Endodermal cell (in vitro differentiated cells): Measurements from ENCODE around the gene IPO11. TPM values are rescaled to one million over a fixed set of nuclear protein-coding genes. Genes with fewer than 3 reads are reported as not detected.
"Not testable (repeated sequence)": the region's sequence is repeated elsewhere in the genome, so short reads cannot be mapped to it uniquely, and the experiment has no call there.

Experiments
- DNase-seq: peaks from one replicate; pipeline ENCODE4 v3.0.0-alpha.2; 2017
- H3K27ac ChIP-seq: 2 replicates; pipeline ENCODE4 v1.5.1; 2013; ENCODE audit warnings: mild to moderate bottlenecking, low read depth, low read length, moderate library complexity
- H3K27me3 ChIP-seq: 2 replicates; pipeline ENCODE4 v1.6.1; 2013; ENCODE audit warnings: mild to moderate bottlenecking, low read length, moderate library complexity; ENCODE audit not compliant: insufficient read depth, control insufficient read depth, poor library complexity, severe bottlenecking
- H3K36me3 ChIP-seq: 2 replicates; pipeline ENCODE4 v1.7.0; 2013; ENCODE audit warnings: mild to moderate bottlenecking, low read length, moderate library complexity; ENCODE audit not compliant: control insufficient read depth, insufficient read depth
- H3K4me1 ChIP-seq: one replicate; pipeline ENCODE4 v1.7.0; 2013; ENCODE audit warnings: low read length; ENCODE audit not compliant: control insufficient read depth, insufficient read depth
- H3K4me3 ChIP-seq: 2 replicates; pipeline ENCODE4 v1.5.1; 2013; ENCODE audit warnings: mild to moderate bottlenecking, low read length, moderate library complexity
- H3K9ac ChIP-seq: 2 replicates; pipeline ENCODE4 v1.6.1; 2013; ENCODE audit warnings: mild to moderate bottlenecking, low read length, moderate library complexity; ENCODE audit not compliant: poor library complexity, severe bottlenecking; ENCODE audit errors: extremely low read depth
- H3K9me3 ChIP-seq: 2 replicates; pipeline ENCODE4 v1.6.1; 2013; ENCODE audit warnings: mild to moderate bottlenecking, low read length, moderate library complexity; ENCODE audit not compliant: control insufficient read depth
- H3K27ac Mint-ChIP-seq: 2 replicates; pipeline ENCODE4 v1.8.0; 2020; ENCODE audit warnings: mixed read lengths
- H3K27me3 Mint-ChIP-seq: 2 replicates; pipeline ENCODE4 v1.8.0; 2021; ENCODE audit warnings: mild to moderate bottlenecking, mixed read lengths; ENCODE audit not compliant: insufficient read depth
- H3K36me3 Mint-ChIP-seq: 2 replicates; pipeline ENCODE4 v1.8.0; 2020; ENCODE audit warnings: low read depth, mixed read lengths
- H3K4me1 Mint-ChIP-seq: 2 replicates; pipeline ENCODE4 v1.8.0; 2020; ENCODE audit warnings: mixed read lengths
- H3K4me3 Mint-ChIP-seq: 2 replicates; pipeline ENCODE4 v1.8.0; 2020; ENCODE audit warnings: mild to moderate bottlenecking, moderate library complexity, mixed read lengths
- H3K9me3 Mint-ChIP-seq: 2 replicates; pipeline ENCODE4 v1.8.0; 2020; ENCODE audit warnings: mild to moderate bottlenecking, mixed read lengths
- CTCF ChIP-seq: fragments of 200-600 bp; sonication (generic); conservative IDR thresholded peaks from 2 replicates; pipeline ENCODE4 v1.5.0; 2021; ENCODE audit warnings: antibody characterized with exemption, mild to moderate bottlenecking
- WGBS, 2 experiments: methylation state at CpG; one replicate each; pipeline versions ENCODE4 v1.1.5 to v1.1.7; 2013; ENCODE audit warnings: missing lambda C conversion rate in 2 of 2, mixed read lengths in 1 of 2; ENCODE audit not compliant: insufficient coverage in 1 of 2, insufficient read length in 1 of 2; 5-methylcytosine and 5-hydroxymethylcytosine counted together
- total RNA-seq, 2 donors: library from RNA; stranded (reverse); fragmentation: NEBNext Ultra II Directional in 1 of 2; extraction: Animal tissue kit (Norgen Biotek cat#: 25700) in 1 of 2; gene quantifications; 2 replicates in 1 of 2; 3 replicates in 1 of 2; pipeline ENCODE4 v1.2.1, GENCODE V29; 2021

IPO11 gene
- total RNA-seq, 2 donors from 2014 or later, result 51.6 to 55.8 TPM

GRCh38 chr5:62514510-62515119 lies 102.1 kb downstream of the IPO11 start:
- Mint-ChIP-seq H3K9me3 (peaks cover 3% of the 10 kb centered on the region), H3K36me3 (peaks cover 32% of the 10 kb centered on the region), H3K4me3 (no peak overlapping the region), H3K4me1 (no peaks in the 10 kb centered on the region), H3K27me3 (no peaks in the 10 kb centered on the region), H3K27ac (no peak overlapping the region)
- 86 to 100% methylated on average over 1 of the region's 6 CpGs for WGBS, 2 experiments
- Histone ChIP-seq H3K9me3 (no peaks in the 10 kb centered on the region), H3K27me3 (no peaks in the 10 kb centered on the region), H3K9ac (no peak overlapping the region), H3K4me1 (no peaks in the 10 kb centered on the region), H3K36me3 (peaks cover 28% of the 10 kb centered on the region), H3K27ac (no peak overlapping the region), H3K4me3 (no peak overlapping the region)
- TF ChIP-seq CTCF, result no peak
- DNase-seq, result no peak

GRCh38 chr5:62520812-62521211 lies 108.2 kb downstream of the IPO11 start:
- DNase-seq, H3K4me1 ChIP-seq, H3K9ac ChIP-seq, H3K27me3 ChIP-seq, H3K9me3 ChIP-seq, H3K4me3 Mint-ChIP-seq, H3K27ac Mint-ChIP-seq, H3K4me3 ChIP-seq, H3K9me3 Mint-ChIP-seq, H3K27me3 Mint-ChIP-seq, H3K27ac ChIP-seq: not testable (repeated sequence)
- 95% methylated on average over 1 of the region's 1 CpG; no CpG with 5 or more reads in 1 of the 2 experiments for WGBS, 2 experiments
- Mint-ChIP-seq H3K36me3 (peaks cover 24% of the 10 kb centered on the region), H3K4me1 (peaks cover 13% of the 10 kb centered on the region)
- H3K36me3 ChIP-seq, result peaks cover 20% of the 10 kb centered on the region

- TF ChIP-seq CTCF, result no peak
- Histone ChIP-seq H3K36me3 (peaks cover 20% of the 10 kb centered on the region), H3K9ac (no peak overlapping the region), H3K27ac (no peak overlapping the region), H3K27me3 (no peaks in the 10 kb centered on the region), H3K4me3 (no peak overlapping the region), H3K4me1 (peaks cover 2% of the 10 kb centered on the region), H3K9me3 (no peaks in the 10 kb centered on the region)
- H3K4me3 Mint-ChIP-seq, result no peak overlapping the region
- DNase-seq, result no peak
- 92 to 100% methylated on average over 1 to 2 of the region's 2 CpGs for WGBS, 2 experiments
- no peaks in the 10 kb centered on the region for H3K9me3 Mint-ChIP-seq
- H3K27me3 Mint-ChIP-seq, result no peaks in the 10 kb centered on the region
- H3K27ac Mint-ChIP-seq, result no peak overlapping the region
- H3K36me3 Mint-ChIP-seq, result peaks cover 23% of the 10 kb centered on the region
- peaks cover 13% of the 10 kb centered on the region for H3K4me1 Mint-ChIP-seq
These were observed 108.8 kb downstream of the IPO11 start for GRCh38 chr5:62521319-62521718.

GRCh38 chr5:62522811-62523210 lies 110.2 kb downstream of the IPO11 start:
- Mint-ChIP-seq H3K4me3 (no peak overlapping the region), H3K36me3 (peaks cover 16% of the 10 kb centered on the region), H3K27ac (no peak overlapping the region)

More at GRCh38 chr5:62522811-62523210, 110.2 kb downstream of the IPO11 start:
- H3K9me3 ChIP-seq, result no peaks in the 10 kb centered on the region
- peaks cover 2% of the 10 kb centered on the region for H3K4me1 ChIP-seq
- DNase-seq, result no peak
- no peaks in the 10 kb centered on the region for H3K27me3 ChIP-seq
- peak overlapping the region; percentile 2 for H3K4me3 ChIP-seq
- Mint-ChIP-seq H3K9me3 (no peaks in the 10 kb centered on the region), H3K4me1 (peaks cover 13% of the 10 kb centered on the region), H3K27me3 (no peaks in the 10 kb centered on the region)
- no peak overlapping the region for H3K27ac ChIP-seq
- peaks cover 15% of the 10 kb centered on the region for H3K36me3 ChIP-seq
- no peak overlapping the region for H3K9ac ChIP-seq
- WGBS, 2 experiments, result 81% methylated on average over 1 of the region's 1 CpG; no CpG with 5 or more reads in 1 of the 2 experiments
- no peak for TF ChIP-seq CTCF
